DMS 273 treated with DMSO at 0.1 percent for 48 hours (cell line): ENCODE results near the gene AGFG2.

Experiments used
- DNase-seq: peaks from one replicate; lab custom pipeline; 2025; lab: John Stamatoyannopoulos, UW

The AGFG2 gene

DNA sequence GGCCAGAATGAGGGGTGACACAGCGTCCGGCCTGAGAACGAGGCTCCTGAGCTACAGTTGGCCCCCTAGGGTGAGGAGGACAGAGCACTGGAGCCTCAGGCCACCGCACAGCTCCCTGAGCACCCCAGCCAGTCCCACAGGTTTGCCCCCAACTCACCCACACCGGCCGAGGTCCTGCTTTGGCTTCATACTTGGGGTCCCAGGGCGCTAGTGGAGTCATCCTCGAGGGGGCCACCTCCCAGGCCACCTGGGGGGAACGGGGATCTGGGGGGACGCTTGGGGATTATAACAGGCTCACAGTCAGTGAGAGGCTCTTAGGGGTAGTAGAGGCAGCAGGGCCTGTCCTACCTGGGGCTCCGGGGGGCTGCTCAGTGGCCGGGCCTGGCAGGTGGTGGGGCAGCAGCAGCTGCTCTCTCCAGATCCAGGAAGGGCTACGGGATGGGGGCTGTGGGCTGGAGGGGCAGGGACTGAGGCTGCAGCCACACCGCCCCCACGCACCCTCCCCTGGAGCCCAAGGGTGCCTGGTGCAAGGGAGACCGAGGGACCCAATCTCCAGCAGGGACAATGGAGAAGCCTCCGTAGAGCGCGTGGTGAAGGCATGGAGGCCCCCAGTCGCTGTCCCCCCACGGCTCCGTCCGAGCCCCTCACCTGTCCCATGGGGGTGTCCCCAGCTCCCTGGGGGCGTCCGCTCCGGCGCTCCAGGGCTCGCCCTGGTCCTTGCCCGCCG is 34.1 kb downstream of the AGFG2 start:
- no peak for DNase-seq

GRCh38 chr7:100573691-100574361 is 34.8 kb downstream of the AGFG2 start, which contains the start of gene SAP25:
Gene SAP25, minus strand, starts transcription at chr7:100573900. Its CDS starts 158 bp downstream, at chr7:100573742.
- DNase-seq = no peak

GRCh38 chr7:100574362-100575205 is 35.6 kb downstream of the AGFG2 start:
- no peak for DNase-seq

- DNase-seq = no peak
These were observed 36.2 kb downstream of the AGFG2 start for GRCh38 chr7:100575206-100575631.

DNA sequence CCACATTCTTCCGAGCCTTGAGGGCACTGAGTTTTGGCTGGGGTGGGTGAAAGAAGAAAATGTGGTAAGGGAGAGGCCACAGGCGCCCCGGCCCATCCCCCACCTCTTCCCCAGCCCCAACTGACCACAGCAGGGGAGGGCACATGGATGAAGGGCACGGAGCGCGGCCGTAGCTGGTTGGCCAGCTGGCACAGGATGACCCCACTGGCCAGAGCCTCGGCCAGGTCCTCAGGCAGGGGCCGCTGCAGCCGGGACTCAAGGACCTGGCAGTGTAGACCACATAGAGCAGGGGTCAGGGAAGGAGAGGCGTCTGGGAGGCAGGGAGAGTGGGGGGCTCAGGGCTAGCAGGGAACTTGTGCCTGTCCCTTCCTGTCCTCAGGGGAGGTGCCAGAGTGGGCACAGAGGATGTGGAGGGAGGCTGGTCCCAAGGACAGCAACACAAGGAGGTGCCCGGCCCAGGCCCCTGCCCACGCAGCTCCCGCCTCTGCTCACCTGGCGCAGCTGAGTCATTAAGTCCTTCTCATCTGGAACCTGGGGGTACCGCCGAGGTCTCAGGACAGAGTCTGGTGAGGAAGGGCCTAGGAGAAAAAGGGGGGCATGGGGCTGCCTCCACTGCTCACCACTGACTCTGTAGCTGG is 36.9 kb downstream of the AGFG2 start:
- DNase-seq = no peak

DNA sequence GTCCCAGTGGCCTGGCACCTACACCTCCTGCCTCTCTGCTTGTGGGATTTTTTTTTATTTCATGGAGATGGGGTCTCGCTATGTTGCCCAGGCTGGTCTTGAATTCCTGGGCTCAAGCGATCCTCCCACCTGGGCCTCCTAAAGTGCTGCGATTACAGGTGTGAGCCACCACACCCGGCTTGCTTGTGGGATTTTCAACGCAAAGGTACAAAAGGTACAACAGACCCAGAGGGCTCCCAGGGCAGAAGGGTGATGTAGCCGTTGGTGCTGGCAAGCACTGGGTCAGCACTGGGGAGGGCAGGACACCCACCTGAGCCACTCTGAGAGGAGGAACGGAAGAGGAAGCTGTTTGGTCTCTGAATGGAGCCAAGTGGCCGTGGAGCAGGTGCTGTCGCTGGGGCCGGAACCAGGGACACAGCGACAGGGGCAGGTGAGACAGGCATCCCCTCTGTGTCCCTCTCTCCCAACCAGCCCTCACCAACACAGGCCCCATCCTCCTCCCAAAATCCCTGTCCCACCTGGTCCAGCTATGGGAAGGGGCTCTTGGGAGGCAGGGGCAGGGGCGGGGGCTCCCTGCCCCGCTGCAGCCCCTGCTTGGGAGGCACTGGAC is 37.5 kb downstream of the AGFG2 start:
- no peak for DNase-seq

GRCh38 chr7:100577103-100577502 is 38.1 kb downstream of the AGFG2 start:
- no peak for DNase-seq

GRCh38 chr7:100577507-100577906 is 38.5 kb downstream of the AGFG2 start:
- no peak for DNase-seq

DNA sequence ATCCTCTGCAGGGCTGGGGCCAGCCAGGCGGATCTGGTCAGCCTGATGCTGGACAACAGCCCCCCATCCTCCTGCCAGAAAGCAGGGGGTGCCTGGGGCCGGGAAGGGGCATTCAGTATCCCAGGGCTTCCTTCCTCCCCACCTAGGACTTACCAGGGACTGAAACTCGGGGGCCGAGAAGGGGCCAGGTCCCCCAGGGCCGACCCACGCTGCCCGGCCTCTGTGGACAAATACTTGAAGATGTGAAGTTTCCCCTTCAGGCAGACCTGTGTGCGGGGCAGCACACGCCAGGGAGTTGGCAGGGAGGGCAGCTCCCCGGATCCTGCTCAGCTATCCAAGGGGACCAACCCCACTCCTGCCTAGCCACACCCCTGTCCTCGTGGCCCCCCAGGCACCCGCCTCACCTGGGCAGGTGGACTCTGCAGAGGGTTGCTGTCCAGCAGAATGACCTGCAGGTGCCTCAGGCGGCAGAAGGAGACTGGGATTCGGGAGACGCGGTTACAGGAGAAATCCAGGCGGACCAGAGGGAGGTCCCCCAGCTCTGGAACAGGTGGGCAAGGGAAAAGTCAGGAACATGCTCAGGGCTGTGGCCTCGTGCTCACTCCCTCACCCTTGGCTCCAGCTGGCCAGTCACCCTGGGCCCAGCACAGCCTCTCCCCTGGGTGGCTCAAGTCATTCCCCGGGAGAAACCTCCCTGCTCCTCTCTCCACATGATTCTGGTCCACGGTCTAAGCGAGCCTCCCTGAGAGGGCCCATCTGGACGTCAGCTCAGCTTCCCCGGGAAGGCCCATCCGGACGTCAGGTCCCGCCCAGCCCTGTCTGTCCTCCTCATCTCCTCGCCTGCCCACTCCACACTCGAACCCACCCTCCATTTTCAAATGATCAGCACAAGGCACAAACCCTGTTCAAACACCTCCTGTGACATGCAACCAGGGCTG is 39.5 kb downstream of the AGFG2 start:
- DNase-seq = no peak

GRCh38 chr7:100580466-100581283 is 41.7 kb downstream of the AGFG2 start:
- DNase-seq = no peak

DNA sequence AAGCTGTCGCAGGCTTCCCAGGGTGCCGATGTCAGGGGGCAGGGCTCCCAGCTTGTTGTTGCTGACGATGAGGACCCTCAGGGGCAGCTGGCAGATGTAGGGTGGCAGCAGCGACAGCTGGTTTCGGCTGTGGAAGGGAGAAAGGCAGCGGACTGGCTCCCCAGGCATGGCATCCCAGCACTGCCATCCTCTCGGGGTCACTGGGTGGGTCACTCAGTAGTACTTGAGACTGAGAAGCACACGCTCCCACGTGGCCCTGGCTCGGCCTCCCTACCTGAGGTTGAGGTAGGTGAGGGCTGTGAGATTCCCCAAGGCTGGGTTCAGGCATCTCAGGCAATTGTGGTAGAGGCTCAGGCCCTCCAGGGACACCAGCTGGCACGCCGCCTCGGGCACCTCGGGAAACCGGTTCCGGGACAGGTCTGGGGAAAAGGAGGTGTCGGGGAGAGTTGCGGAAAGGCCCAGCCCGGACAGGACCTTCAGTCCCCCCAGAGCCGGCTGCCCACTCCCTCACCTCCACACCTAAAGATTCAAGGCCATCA is 43.1 kb downstream of the AGFG2 start:
- DNase-seq = no peak

DNA sequence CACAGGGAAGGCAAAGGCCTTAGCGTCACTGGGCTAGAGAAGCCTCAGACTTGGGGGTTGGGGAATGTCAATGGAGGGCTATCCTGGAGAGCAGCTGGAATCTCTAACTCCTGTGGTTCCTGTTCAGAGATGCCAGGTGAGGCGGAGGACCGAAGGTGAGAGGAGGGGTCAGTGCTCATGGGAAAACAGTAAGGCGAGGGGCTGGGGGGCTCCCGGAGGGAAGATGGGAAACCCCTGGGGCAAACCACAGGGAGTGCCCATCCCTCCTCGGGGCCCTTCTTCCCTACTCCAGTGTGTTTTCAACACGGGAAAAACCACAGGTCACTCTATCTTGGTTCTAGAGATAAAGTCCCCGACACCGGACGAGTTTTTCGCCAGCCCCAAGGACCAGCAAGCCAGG is 43.6 kb downstream of the AGFG2 start:
- DNase-seq = no peak

- no peak for DNase-seq
These were observed 44.4 kb downstream of the AGFG2 start for GRCh38 chr7:100583132-100584053.

- no peak for DNase-seq
These were observed 45.2 kb downstream of the AGFG2 start for GRCh38 chr7:100584054-100584682.

GRCh38 chr7:100584683-100585510 is 45.9 kb downstream of the AGFG2 start:
- DNase-seq = no peak

DNA sequence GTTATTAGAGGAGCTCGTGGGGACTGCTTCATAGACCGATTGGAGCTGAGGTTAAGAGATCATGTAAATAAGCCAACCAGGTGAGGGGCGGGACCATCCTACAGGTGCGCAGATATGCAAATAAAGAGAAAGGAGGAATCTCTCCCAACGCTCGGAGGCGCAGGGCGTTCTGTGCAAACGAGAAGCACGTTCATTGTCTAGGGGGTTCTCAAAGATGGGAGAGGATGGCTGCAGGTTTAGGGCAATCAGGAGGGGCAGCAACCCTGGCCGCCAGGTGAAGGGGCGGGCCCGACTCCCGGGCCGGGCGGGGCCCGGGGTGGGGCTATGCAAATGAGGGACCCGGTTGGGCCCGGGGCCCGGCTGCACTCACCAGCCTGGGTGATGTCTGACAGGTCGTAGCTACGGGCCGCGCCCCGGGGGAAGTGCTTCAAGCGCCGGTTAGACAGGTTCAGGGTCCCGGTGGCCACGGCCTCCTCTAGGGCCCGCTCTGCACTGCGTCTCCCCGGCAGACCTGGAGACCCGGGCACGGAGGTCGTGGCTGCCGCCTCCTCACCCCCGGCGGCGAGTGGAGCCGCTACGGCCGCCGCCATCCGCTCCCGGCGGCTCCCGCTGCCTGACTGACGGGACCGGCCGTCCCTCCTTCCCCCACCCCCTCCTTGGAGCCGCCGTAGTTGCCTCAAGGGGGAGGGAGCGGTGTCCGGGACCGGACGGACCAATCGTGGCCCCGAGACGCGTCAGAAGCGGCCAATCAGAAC is 46.7 kb downstream of the AGFG2 start, which contains the start of gene LRCH4:
Gene LRCH4 (minus strand): TSS at position 619 of the 755 bp plus-strand sequence. CDS start 29 bp downstream, at position 590.
- no peak for DNase-seq
